NCI-H146 treated with DMSO at 0.1 percent for 48 hours (cell line): ENCODE data around the gene CPN2.

Source experiments
- DNase-seq: peaks from one replicate; lab custom pipeline; 2025; ENCODE audit not compliant: unreplicated experiment; lab: John Stamatoyannopoulos, UW

Gene CPN2

GRCh38 chr3:194357681-194358080 lies 6.6 kb upstream of the CPN2 start:
- DNase-seq: no peak

GRCh38 chr3:194355379-194355778 lies 4.3 kb upstream of the CPN2 start:
- no peak for DNase-seq

GRCh38 chr3:194354315-194354714 lies 3.2 kb upstream of the CPN2 start:
- DNase-seq: no peak

GRCh38 chr3:194352667-194353246 lies 1.6 kb upstream of the CPN2 start:
- no peak for DNase-seq

DNA sequence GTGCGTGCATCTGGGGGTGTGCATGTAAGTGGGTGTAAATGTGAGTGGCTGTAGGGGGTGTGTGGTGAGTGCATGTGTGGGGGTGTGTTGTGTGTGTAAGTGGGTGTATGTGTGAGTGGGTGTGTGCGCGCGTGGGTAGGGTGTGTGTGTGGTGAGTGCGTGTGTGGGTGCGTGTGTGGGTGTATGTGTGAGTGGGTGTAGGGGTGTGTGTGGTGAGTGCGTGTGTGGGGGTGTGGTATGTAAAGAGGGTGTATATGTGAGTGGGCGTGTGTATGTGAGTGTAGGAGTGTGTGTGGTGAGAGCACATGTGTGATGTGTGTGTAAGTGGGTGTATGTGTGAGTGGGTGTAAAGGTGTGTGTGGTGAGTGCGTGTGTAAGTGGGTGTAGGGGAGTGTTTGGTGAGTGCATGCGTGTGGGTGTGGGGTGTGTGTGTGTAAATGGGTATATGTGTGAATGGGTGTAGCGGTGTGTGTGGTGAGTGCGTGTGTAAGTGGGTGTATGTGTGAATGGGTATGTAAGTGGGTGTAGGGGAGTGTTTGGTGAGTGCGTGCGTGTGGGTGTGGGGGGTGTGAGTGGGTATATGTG lies 916 bp upstream of the CPN2 start:
- DNase-seq: no peak

GRCh38 chr3:194350726-194351071 lies 429 bp downstream of the CPN2 start:
- no peak for DNase-seq

- no peak for DNase-seq
Observed at GRCh38 chr3:194348354-194348753, 2.8 kb downstream of the CPN2 start.

- DNase-seq: no peak
Observed at GRCh38 chr3:194346621-194347020, 4.5 kb downstream of the CPN2 start.

DNA sequence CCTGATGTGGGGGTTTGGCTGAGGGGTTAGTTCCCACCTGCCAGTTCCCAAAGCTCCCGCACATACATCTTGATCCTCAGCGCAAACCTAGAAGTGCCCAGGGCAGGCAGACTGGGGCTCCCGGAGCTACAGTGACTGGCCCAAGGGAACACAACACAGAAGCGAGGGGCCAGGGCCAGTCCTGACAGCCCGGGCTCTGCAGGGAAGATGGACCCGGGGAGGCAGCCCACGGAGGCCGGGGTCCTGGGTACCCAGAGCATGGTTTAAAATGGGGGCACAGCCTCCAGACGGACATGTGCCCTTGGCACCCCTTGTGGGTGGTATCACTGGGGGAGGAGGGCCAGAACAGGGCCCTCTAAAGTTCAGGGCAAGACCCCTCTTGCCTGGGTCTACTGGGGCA lies 5.1 kb downstream of the CPN2 start:
- DNase-seq: no peak

DNA sequence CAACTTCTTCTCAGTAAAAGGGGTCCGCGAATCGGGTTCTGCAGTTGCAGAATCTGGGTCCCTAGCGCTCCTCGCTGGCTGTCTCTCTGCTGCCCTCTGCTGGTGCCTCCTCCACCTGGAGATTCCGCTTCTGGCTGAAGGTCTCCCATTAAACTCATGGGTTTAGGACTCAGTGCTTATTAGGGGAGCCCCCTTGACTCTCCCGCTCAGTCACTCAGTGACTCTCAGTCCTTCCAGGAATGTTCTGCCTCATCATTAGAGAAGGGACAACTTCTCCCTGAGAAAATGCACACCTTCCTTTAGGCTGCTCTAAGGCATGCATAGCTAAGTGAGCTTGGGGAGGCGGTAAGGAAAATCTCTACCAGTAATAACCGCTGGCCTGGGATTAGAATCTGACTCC lies 7.1 kb downstream of the CPN2 start:
- peak; percentile 54 for DNase-seq

GRCh38 chr3:194343561-194343893 lies 7.6 kb downstream of the CPN2 start:
- no peak for DNase-seq

DNA sequence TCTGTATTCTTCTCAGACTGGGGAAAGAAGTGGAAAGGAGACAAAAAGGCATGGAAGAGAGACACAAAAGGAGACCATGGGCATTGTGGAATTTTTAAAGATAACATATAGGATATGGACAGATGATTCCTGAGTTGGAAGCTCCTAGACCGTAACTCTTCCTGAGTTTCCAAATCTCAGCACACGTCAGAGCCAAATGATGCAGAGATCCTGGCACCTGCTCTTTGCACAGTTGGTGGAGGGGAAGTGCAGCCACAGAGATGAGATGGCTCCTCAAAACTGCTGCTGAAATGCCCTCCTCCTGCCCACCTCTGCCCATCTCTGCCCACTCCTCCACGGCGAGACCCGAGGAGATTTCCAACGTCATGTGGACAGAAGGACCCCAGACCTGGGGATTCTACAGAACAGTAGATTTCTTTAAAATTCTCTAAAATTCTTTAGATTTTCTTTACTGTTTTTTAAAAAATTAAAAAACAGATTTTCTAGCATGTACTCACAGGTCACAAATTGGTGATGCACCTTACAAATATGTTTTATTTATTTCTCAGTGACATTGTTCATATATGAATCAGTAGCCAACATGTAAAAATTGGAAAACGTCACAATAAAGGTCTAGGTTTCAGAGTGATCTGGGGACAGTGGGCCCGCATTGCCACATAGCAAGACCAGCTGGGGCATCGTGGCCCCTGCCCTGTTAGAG lies 8.1 kb downstream of the CPN2 start:
- no peak for DNase-seq

- no peak for DNase-seq
Observed at GRCh38 chr3:194340757-194341400, 10.2 kb downstream of the CPN2 start.

- no peak for DNase-seq
Observed at GRCh38 chr3:194339840-194340239, 11.3 kb downstream of the CPN2 start.

- no peak for DNase-seq
Observed at GRCh38 chr3:194339356-194339755, 11.8 kb downstream of the CPN2 start.

- DNase-seq: no peak
Observed at GRCh38 chr3:194337965-194338753, 13.0 kb downstream of the CPN2 start.

DNA sequence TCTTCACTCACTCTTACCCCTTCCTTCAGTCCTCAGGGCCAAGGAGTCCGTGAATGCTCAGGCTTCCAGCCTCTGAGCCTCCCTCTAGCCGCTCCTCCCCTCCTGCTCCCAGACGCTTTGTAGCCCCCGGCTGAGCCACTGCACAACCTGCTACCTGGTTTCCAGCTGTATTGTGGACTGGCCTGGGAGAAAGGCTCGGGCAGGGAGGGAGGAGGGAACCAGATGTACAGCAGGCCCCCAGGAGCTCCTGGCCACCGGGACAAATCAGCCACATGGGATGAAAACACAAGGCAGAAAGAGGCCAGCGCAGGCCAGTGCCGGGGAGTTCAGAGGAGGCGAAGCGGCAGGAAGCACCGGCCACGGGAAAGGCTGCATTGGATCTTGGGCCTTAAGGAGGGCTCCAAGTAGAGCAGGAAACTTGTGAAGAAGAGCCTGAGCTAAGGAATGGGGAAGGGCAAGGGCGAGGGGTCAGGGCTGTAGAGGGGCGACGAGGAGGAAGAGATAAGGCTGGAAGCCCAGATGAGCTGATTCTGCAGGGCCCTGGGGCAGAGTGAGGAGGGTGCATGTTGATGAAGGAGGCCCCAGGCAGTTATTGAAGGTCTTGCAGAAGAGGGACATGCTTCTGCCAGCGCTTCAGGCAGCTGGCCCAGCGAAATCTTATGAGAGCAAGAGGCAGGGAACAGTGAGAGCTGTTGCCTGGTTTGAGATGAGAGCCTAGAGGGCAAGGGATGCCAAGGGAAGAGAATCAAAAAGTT lies 14.3 kb downstream of the CPN2 start:
- no peak for DNase-seq

DNA sequence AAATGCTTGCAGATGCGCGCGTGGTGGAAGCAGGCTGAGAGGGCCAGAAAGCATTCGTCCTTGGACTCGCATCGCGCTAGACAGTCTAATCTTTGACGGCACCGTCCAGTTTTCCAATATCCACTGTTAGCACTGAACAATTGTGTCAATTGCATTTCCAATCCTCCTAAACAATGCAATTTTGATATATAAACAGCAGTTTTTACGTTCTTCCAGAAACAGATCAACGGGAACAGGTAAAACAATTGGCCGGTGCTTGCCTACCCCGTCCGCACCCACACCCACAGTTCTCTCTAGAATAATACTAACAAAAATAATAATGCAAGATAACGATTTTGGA lies 17.2 kb downstream of the CPN2 start:
- no peak for DNase-seq

GRCh38 chr3:194333212-194333980 lies 17.7 kb downstream of the CPN2 start:
- DNase-seq: no peak

GRCh38 chr3:194332858-194333211 lies 18.3 kb downstream of the CPN2 start:
- DNase-seq: no peak
